Right lobe of liver (tissue), 4 donors: Measurements from ENCODE around the gene TCAP.

ENCODE experiments used
- CTCF ChIP-seq, 4 donors: fragments of 200-600 bp in 3 of 4; fragments of 450-650 bp in 1 of 4; IDR thresholded peaks; one replicate each; pipeline versions ENCODE4 v1.5.1 to v1.8.0; 2016 to 2022; ENCODE audit warnings: antibody characterized with exemption in 4 of 4, mild to moderate bottlenecking in 2 of 4
- POLR2A ChIP-seq: fragments of 450-650 bp; IDR thresholded peaks from one replicate; pipeline ENCODE4 v1.6.1; 2017; ENCODE audit warnings: antibody characterized with exemption, mild to moderate bottlenecking
- donor health status: DM: no; HTN: no; CAD: no.
- donor health status: DM: no; HTN: no; CAD: no.
- donor health status: DM: no; HTN: yes; CAD: no.

- TF ChIP-seq CTCF (IDR thresholded peaks at IDR 0.05) (no peak), POLR2A (no peak)
Observed at GRCh38 chr17:39684369-39685192, 19.4 kb downstream of the TCAP start.
